ENCODE data around the gene ITGAD.

The ITGAD gene

GRCh38 chr16:31471241-31471874, 78.2 kb downstream of the ITGAD start:
- in situ Hi-C loops (cut with HindIII; ENCODE audit: low sequenced_read_pairs): loop anchor here (25.0 kb wide), 2 partner anchors 409 to 534 kb away; partner anchors contain the start of genes ORAI3, ZNF646 and ZNF668

- in situ Hi-C loops (cut with HindIII; ENCODE audit: low sequenced_read_pairs): loop anchor here (25.0 kb wide), 2 partner anchors 410 to 535 kb away; partner anchors contain the start of genes ORAI3, ZNF646 and ZNF668
These were observed 79.0 kb downstream of the ITGAD start, which contains the start of gene TGFB1I1 for GRCh38 chr16:31471875-31472708. Gene TGFB1I1, plus strand, starts transcription at chr16:31472152. Its CDS starts 37 bp downstream, at chr16:31472189.

GRCh38 chr16:31472709-31473203, 79.6 kb downstream of the ITGAD start:
- in situ Hi-C loops (cut with HindIII; ENCODE audit: low sequenced_read_pairs): loop anchor here (25.0 kb wide), 2 partner anchors 410 to 535 kb away; partner anchors contain the start of genes ORAI3, ZNF646 and ZNF668

- in situ Hi-C loops (cut with HindIII; ENCODE audit: low sequenced_read_pairs): loop anchor here (25.0 kb wide), 2 partner anchors 411 to 536 kb away; partner anchors contain the start of genes ORAI3, ZNF646 and ZNF668
These were observed 80.3 kb downstream of the ITGAD start for GRCh38 chr16:31473264-31473984.

GRCh38 chr16:31474173-31474714, 81.1 kb downstream of the ITGAD start:
- in situ Hi-C loops (cut with HindIII; ENCODE audit: low sequenced_read_pairs): loop anchor here (25.0 kb wide), 2 partner anchors 412 to 537 kb away; partner anchors contain the start of genes ORAI3, ZNF646 and ZNF668

- in situ Hi-C loops (cut with HindIII; ENCODE audit: low sequenced_read_pairs): loop anchor here (25.0 kb wide), 2 partner anchors 413 to 538 kb away; partner anchors contain the start of genes ORAI3, ZNF646 and ZNF668
These were observed 81.9 kb downstream of the ITGAD start for GRCh38 chr16:31474773-31475738.

- in situ Hi-C loops (cut with HindIII; ENCODE audit: low sequenced_read_pairs): no loop called here
These were observed 82.8 kb downstream of the ITGAD start for GRCh38 chr16:31475946-31476302.

Measured in endothelial cell of hepatic sinusoid (primary cell).